Heart left ventricle (tissue), 16 donors: ENCODE measurements around the gene SLC25A29. TPM values are rescaled to one million over a fixed set of nuclear protein-coding genes. Genes with fewer than 3 reads are reported as not detected.

ENCODE experiments used
- ATAC-seq, 4 donors: fragments of 200-7000 bp; cut with Tn5 transposase; one replicate each; pipeline ENCODE4 v1.9.1; 2020 to 2022; ENCODE audit warnings: moderate library complexity in 4 of 4, mild to moderate bottlenecking in 3 of 4, moderate number of reproducible peaks in 1 of 4
- DNase-seq, 5 donors: peaks; one replicate each; pipeline ENCODE4 v3.0.0-alpha.2; 2020
- H3K27ac ChIP-seq, 12 donors: fragments of 200-600 bp; sonication (generic) in 4 of 12; one replicate each; pipeline versions ENCODE4 v1.5.0 to v1.8.0; 2016 to 2022; ENCODE audit warnings: mild to moderate bottlenecking in 2 of 12
- H3K27me3 ChIP-seq, 9 donors: fragments of 200-600 bp; sonication (generic) in 2 of 9; one replicate each; pipeline versions ENCODE4 v1.5.1 to v1.8.0; 2016 to 2022; ENCODE audit warnings: mild to moderate bottlenecking in 3 of 9
- H3K36me3 ChIP-seq, 9 donors: fragments of 200-600 bp; sonication (generic) in 2 of 9; one replicate each; pipeline versions ENCODE4 v1.5.0 to v1.8.0; 2018 to 2022; ENCODE audit warnings: mild to moderate bottlenecking in 2 of 9
- H3K4me1 ChIP-seq, 12 donors: fragments of 200-600 bp; sonication (generic) in 4 of 12; one replicate each; pipeline versions ENCODE4 v1.5.0 to v1.8.0; 2016 to 2022; ENCODE audit warnings: mild to moderate bottlenecking in 3 of 12
- H3K4me3 ChIP-seq, 12 donors: fragments of 200-600 bp; sonication (generic) in 4 of 12; one replicate each; pipeline versions ENCODE4 v1.5.0 to v1.8.0; 2017 to 2022; ENCODE audit warnings: mild to moderate bottlenecking in 9 of 12, moderate library complexity in 4 of 12
- H3K9me3 ChIP-seq, 12 donors: fragments of 200-600 bp; sonication (generic) in 4 of 12; one replicate each; pipeline versions ENCODE4 v1.5.0 to v1.8.0; 2016 to 2022; ENCODE audit warnings: mild to moderate bottlenecking in 1 of 12
- CTCF ChIP-seq, 12 donors: fragments of 200-600 bp; sonication (generic) in 4 of 12; IDR thresholded peaks; one replicate each; pipeline versions ENCODE4 v1.5.0 to v1.8.0; 2018 to 2022; ENCODE audit warnings: antibody characterized with exemption in 12 of 12, mild to moderate bottlenecking in 5 of 12
- POLR2A ChIP-seq, 2 donors: fragments of 450-650 bp; IDR thresholded peaks; one replicate each; pipeline ENCODE4 v1.6.1; 2017; ENCODE audit warnings: antibody characterized with exemption in 2 of 2, mild to moderate bottlenecking in 2 of 2, moderate library complexity in 2 of 2
- WGBS, 4 donors: extraction: QIAGEN DNeasy Blood & Tissue Kit in 2 of 4; methylation state at CpG; one replicate each; pipeline versions ENCODE4 v1.1.5 to v1.1.7; 2013 to 2018; 5-methylcytosine and 5-hydroxymethylcytosine counted together
- intact Hi-C, 10 donors: fragments of 100-400 bp; cut with DNase I; formaldehyde crosslinking; loops; one replicate each; pipeline versions ENCODE4 v1.11.1 to v1.14.2; 2022
- polyA plus RNA-seq, 2 donors: library from polyadenylated mRNA; stranded (reverse); fragments of 200-250 nt; gene quantifications; one replicate each; pipeline ENCODE4 v1.2.3, GENCODE V29; 2013
- total RNA-seq, 9 donors: library from RNA; depleted of rRNA in 2 of 9; stranded (reverse); fragments of >200 nt in 2 of 9; fragmentation: NEBNext Ultra II Directional in 3 of 9; extraction: Animal tissue kit (Norgen Biotek cat#: 25700) in 3 of 9; gene quantifications; one replicate each; pipeline versions ENCODE4 v1.1.0 to v1.2.4, GENCODE V29; 2016 to 2023
- donor health status: ischemic (EF 13 %, LVEDD 7.1; RV severe dilation, severe dysfunction).
- donor health status: healthy with polysubstance abuse.
- donor health status: DM: no; HTN: yes; CAD: no.
- donor health status: DM: no; HTN: no; CAD: no.
- donor health status: ischemic (EF 25% LVEDD 6.9; RV normal size, moderate dysfunction).
- donor health status: ischemic (EF 25% LVEDD 5.7; RV mildly dilated, moderate dysfunction).
- donor health status: healthy.
- donor health status: DM: yes; HTN: yes; CAD: no.
- donor health status: ischemic (EF 35%, LVEDD 5.7; RV mildly dilated, moderate dysfunction).
- donor health status: nonischemic (EF 11% LVEDD 7.7; RV severe dilation, severe dysfunction).
- donor health status: DM: yes; HTN: yes; CAD: no.
- donor health status: PGD.
- donor health status: ischemic (EF 29% LVEDD 5.4; RV normal size, mild dysfunction).
- donor health status: nonischemic (EF 23%, LVEDD 6.1; RV moderate dilation, normal function).

SLC25A29 gene
- total and polyA plus RNA-seq, 11 donors, result 10.2 to 34.2 (median 21.7) TPM

GRCh38 chr14:100282083-100282350 is 24.2 kb downstream of the SLC25A29 start:
- Histone ChIP-seq H3K27ac (no peak overlapping the region), H3K9me3 (no peaks in the 10 kb centered on the region), H3K4me1 (peaks cover 0 to 65% (median 26%) of the 10 kb centered on the region in 12 donors), H3K4me3 (no peak overlapping the region), H3K27me3 (no peaks in the 10 kb centered on the region), H3K36me3 (peaks cover 0 to 26% (median 10%) of the 10 kb centered on the region in 9 donors)
- WGBS, 4 donors, result 88 to 93% (median 91%) methylated on average over 7 of the region's 7 CpGs
- TF ChIP-seq CTCF (IDR thresholded peaks at IDR 0.05) (no peak), POLR2A (IDR thresholded peaks at IDR 0.05) (no peak)
- DNase-seq (no peak), ATAC-seq (no peak)
- intact Hi-C loops, result loop anchor here in 2 of 10 donors (5.0 kb wide), 2 partner anchors 35 to 40 kb away; no protein-coding TSS in a partner anchor

GRCh38 chr14:100281286-100282082 is 24.8 kb downstream of the SLC25A29 start:
- ATAC-seq, result no peak
- TF ChIP-seq POLR2A (IDR thresholded peaks at IDR 0.05) (no peak), CTCF (IDR thresholded peaks at IDR 0.05) (no peak)
- H3K4me1 ChIP-seq, result peaks cover 0 to 60% (median 26%) of the 10 kb centered on the region in 12 donors
- H3K4me3 ChIP-seq, result no peak overlapping the region
- WGBS, 4 donors, result 57 to 67% (median 62%) methylated on average over 9 to 11 of the region's 11 CpGs
- no peak overlapping the region for H3K27ac ChIP-seq
- peaks cover 0 to 31% (median 15%) of the 10 kb centered on the region in 9 donors for H3K36me3 ChIP-seq
- no peaks in the 10 kb centered on the region for H3K27me3 ChIP-seq
- intact Hi-C loops, result loop anchor here in 2 of 10 donors (5.0 kb wide), 2 partner anchors 34 to 39 kb away; no protein-coding TSS in a partner anchor
- DNase-seq, result no peak
- no peaks in the 10 kb centered on the region for H3K9me3 ChIP-seq

GRCh38 chr14:100279563-100279962 is 26.7 kb downstream of the SLC25A29 start:
- no peak for ATAC-seq
- Histone ChIP-seq H3K36me3 (peaks cover 0 to 42% (median 20%) of the 10 kb centered on the region in 9 donors), H3K4me3 (no peak overlapping the region), H3K4me1 (peaks cover 0 to 45% (median 17%) of the 10 kb centered on the region in 12 donors), H3K27me3 (no peaks in the 10 kb centered on the region), H3K9me3 (no peaks in the 10 kb centered on the region), H3K27ac (no peak overlapping the region)
- intact Hi-C loops, result no loop called here
- TF ChIP-seq CTCF (IDR thresholded peaks at IDR 0.05) (no peak), POLR2A (IDR thresholded peaks at IDR 0.05) (no peak)
- no peak for DNase-seq
- 80 to 90% (median 87%) methylated on average over 7 to 8 of the region's 8 CpGs for WGBS, 4 donors

- Histone ChIP-seq H3K27ac (no peak overlapping the region), H3K36me3 (peaks cover 0 to 46% (median 24%) of the 10 kb centered on the region in 9 donors), H3K9me3 (no peaks in the 10 kb centered on the region), H3K4me1 (peaks cover 0 to 44% (median 17%) of the 10 kb centered on the region in 12 donors), H3K4me3 (no peak overlapping the region), H3K27me3 (no peaks in the 10 kb centered on the region)
- ATAC-seq, result no peak
- intact Hi-C loops, result no loop called here
- TF ChIP-seq POLR2A (IDR thresholded peaks at IDR 0.05) (no peak), CTCF (IDR thresholded peaks at IDR 0.05) (no peak)
- no peak for DNase-seq
- WGBS, 4 donors, result 78 to 95% (median 90%) methylated on average over 2 of the region's 2 CpGs
Measured at GRCh38 chr14:100279133-100279532, 27.1 kb downstream of the SLC25A29 start.
